SK-N-SH (cell line): ENCODE measurements around the gene KLF2. TPM values are rescaled to one million over a fixed set of nuclear protein-coding genes. Genes with fewer than 3 reads are reported as not detected.
A peak's percentile ranks its signal among the peaks of the same experiment; 100 is the strongest.

Source experiments
- CTCF ChIP-seq: fragments of 200-600 bp; sonication (generic); IDR thresholded peaks from 2 replicates; pipeline ENCODE4 v1.6.1; 2017; ENCODE audit warnings: antibody characterized with exemption, mild to moderate bottlenecking, moderate library complexity
- EP300 ChIP-seq, 2 experiments: IDR thresholded peaks; 2 replicates each; pipeline versions ENCODE4 v1.4.0 to v1.6.1; 2012; ENCODE audit warnings: borderline replicate concordance in 1 of 2, low read depth in 1 of 2, low read length in 1 of 2
- GABPA ChIP-seq: IDR thresholded peaks from 2 replicates; pipeline ENCODE4 v1.4.0; 2012; ENCODE audit warnings: low read depth, mild to moderate bottlenecking
- JUND ChIP-seq: IDR thresholded peaks from 2 replicates; pipeline ENCODE4 v1.4.0; 2012
- MEF2A ChIP-seq: IDR thresholded peaks from 2 replicates; pipeline ENCODE4 v1.4.0; 2012; ENCODE audit warnings: low read depth, borderline replicate concordance
- MXI1 ChIP-seq: IDR thresholded peaks from 2 replicates; pipeline ENCODE4 v1.6.1; 2012; ENCODE audit warnings: mild to moderate bottlenecking, low read depth, low read length, improper control_type of control experiment
- NFIC ChIP-seq: IDR thresholded peaks from 2 replicates; pipeline ENCODE4 v1.4.0; 2012; ENCODE audit warnings: borderline replicate concordance
- NRF1 ChIP-seq: IDR thresholded peaks from 2 replicates; pipeline ENCODE4 v1.6.1; 2012; ENCODE audit warnings: low read depth, mild to moderate bottlenecking, low read length
- RCOR1 ChIP-seq: fragments of 150-350 bp; IDR thresholded peaks from 2 replicates; pipeline ENCODE4 v1.6.1; 2017; ENCODE audit warnings: antibody characterized with exemption, low read length
- REST ChIP-seq: IDR thresholded peaks from 2 replicates; pipeline ENCODE4 v1.6.1; 2012; ENCODE audit warnings: mild to moderate bottlenecking, low read depth, low read length, moderate library complexity
- RFX5 ChIP-seq: IDR thresholded peaks from 2 replicates; pipeline ENCODE4 v1.6.1; 2012; ENCODE audit warnings: mild to moderate bottlenecking, improper control_type of control experiment, low read length
- RXRA ChIP-seq: IDR thresholded peaks from 2 replicates; pipeline ENCODE4 v1.4.0; 2012; ENCODE audit warnings: low read depth, mild to moderate bottlenecking, borderline replicate concordance
- SIN3A ChIP-seq: IDR thresholded peaks from 2 replicates; pipeline ENCODE4 v1.6.1; 2012; ENCODE audit warnings: low read depth, mild to moderate bottlenecking, low read length, moderate library complexity, borderline replicate concordance
- SMC3 ChIP-seq: IDR thresholded peaks from 2 replicates; pipeline ENCODE4 v1.6.1; 2012; ENCODE audit warnings: low read depth, low read length, improper control_type of control experiment
- USF1 ChIP-seq: IDR thresholded peaks from 2 replicates; pipeline ENCODE4 v1.4.0; 2012; ENCODE audit warnings: low read depth, borderline replicate concordance
- YY1 ChIP-seq: IDR thresholded peaks from 2 replicates; pipeline ENCODE4 v1.4.0; 2012; ENCODE audit warnings: low read depth, mild to moderate bottlenecking
- polyA plus RNA-seq, 3 experiments: library from polyadenylated mRNA; depleted of rRNA; stranded (reverse); fragments of >200 nt; gene quantifications; 2 replicates each; pipeline ENCODE4 v1.2.3, GENCODE V29; 2012
- TF ChIP-seq, protein P1 (sequence below): IDR thresholded peaks from 2 replicates; pipeline ENCODE4 v1.4.0; 2012; ENCODE audit warnings: low read depth, borderline replicate concordance
- TF ChIP-seq, protein P2 (sequence below): fragments of 150-350 bp; IDR thresholded peaks from 2 replicates; pipeline ENCODE4 v1.6.1; 2016; ENCODE audit warnings: mild to moderate bottlenecking, low read depth, low read length

KLF2 gene
- polyA plus RNA-seq, 1 of the 3 experiments (the other 2 are of a cell fraction), result 6.9 TPM

DNA sequence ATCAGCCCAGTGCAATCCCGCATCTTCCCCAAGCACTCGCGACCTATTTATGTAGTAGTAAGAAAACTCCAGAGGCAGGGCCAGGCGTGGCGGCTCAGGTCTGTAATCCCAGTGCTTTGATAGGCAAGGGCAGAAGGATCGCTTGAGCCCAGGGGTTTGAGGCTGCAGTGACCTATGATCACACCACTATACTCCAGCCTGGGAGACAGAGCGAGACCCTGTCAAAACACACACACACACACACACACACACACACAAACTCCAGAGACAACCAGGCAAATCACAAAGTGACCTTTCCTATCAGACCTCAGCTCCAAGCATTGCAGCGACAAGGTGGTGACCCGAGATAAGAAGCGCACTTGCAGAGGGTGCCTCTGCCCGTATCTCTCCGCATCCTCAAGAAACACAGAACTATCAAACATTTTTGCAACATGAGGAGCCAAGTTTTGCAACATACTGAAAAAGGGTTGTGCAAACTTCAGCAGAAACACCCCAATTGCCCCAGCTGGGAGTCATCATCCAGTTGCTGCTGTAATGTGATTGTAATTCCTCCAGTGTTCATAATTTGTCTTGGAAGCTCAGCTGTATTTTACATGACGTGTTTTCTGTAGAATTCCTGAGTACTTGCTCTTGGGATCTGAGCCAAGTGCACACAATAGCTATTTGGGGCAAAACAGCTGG lies 8.7 kb upstream of the KLF2 start (continued):
- TF ChIP-seq REST (no peak), YY1 (no peak), USF1 (no peak), JUND (peak; percentile 73; the same call in 1 of the 2 replicates), RFX5 (no peak), GABPA (no peak), SMC3 (no peak), SIN3A (0 out of 2 replicates have a peak, but pooled peaks have one; percentile 33), RXRA (no peak; the same call in 1 of the 2 replicates), MXI1 (no peak), MEF2A (no peak), CTCF (no peak), NFIC (peak; percentile 92), RCOR1 (no peak), NRF1 (no peak), EP300 (IDR thresholded peaks at IDR 0.05; ENCODE audit: borderline replicate concordance in 1 of 2, low read depth in 1 of 2, low read length in 1 of 2) (peak in 1 of 2 experiments; percentile 64; a peak in 1 of 4 replicates)
- TF ChIP-seq, protein P1, sequence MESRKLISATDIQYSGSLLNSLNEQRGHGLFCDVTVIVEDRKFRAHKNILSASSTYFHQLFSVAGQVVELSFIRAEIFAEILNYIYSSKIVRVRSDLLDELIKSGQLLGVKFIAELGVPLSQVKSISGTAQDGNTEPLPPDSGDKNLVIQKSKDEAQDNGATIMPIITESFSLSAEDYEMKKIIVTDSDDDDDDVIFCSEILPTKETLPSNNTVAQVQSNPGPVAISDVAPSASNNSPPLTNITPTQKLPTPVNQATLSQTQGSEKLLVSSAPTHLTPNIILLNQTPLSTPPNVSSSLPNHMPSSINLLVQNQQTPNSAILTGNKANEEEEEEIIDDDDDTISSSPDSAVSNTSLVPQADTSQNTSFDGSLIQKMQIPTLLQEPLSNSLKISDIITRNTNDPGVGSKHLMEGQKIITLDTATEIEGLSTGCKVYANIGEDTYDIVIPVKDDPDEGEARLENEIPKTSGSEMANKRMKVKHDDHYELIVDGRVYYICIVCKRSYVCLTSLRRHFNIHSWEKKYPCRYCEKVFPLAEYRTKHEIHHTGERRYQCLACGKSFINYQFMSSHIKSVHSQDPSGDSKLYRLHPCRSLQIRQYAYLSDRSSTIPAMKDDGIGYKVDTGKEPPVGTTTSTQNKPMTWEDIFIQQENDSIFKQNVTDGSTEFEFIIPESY, result no peak
- TF ChIP-seq, protein P2, sequence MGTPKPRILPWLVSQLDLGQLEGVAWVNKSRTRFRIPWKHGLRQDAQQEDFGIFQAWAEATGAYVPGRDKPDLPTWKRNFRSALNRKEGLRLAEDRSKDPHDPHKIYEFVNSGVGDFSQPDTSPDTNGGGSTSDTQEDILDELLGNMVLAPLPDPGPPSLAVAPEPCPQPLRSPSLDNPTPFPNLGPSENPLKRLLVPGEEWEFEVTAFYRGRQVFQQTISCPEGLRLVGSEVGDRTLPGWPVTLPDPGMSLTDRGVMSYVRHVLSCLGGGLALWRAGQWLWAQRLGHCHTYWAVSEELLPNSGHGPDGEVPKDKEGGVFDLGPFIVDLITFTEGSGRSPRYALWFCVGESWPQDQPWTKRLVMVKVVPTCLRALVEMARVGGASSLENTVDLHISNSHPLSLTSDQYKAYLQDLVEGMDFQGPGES, result no peak
- TF ChIP-seq, all 33 proteins: peak for 10
